H1 (cell line): Measurements from ENCODE around the gene DISP3. TPM values are rescaled to one million over a fixed set of nuclear protein-coding genes. Genes with fewer than 3 reads are reported as not detected.

Experiments used
- JUN ChIP-seq: IDR thresholded peaks from 2 replicates; pipeline ENCODE4 v1.6.1; 2011; ENCODE audit warnings: low read depth, mild to moderate bottlenecking, improper control_type of control experiment, low read length
- MAX ChIP-seq: IDR thresholded peaks from 2 replicates; pipeline ENCODE4 v1.6.1; 2012; ENCODE audit warnings: inconsistent platforms
- polyA plus RNA-seq, 7 experiments: library from polyadenylated mRNA; depleted of rRNA in 3 of 7; stranded (reverse) in 5 of 7; unstranded in 2 of 7; fragments of >200 nt in 5 of 7; fragments of 200-250 nt in 2 of 7; gene quantifications; 1 replicate in 5 of 7; 2 replicates in 1 of 7; 4 replicates in 1 of 7; pipeline versions ENCODE4 v1.2.1 to v1.2.3, GENCODE V29; 2011 to 2013; ENCODE audit warnings: missing spikeins in 2 of 7, mixed read lengths in 2 of 7
- total RNA-seq: library from RNA; stranded (reverse); fragmentation: NEBNext Ultra II Directional; extraction: Animal tissue kit (Norgen Biotek cat#: 25700); gene quantifications from 2 replicates; pipeline ENCODE4 v1.2.1, GENCODE V29; 2021

Gene DISP3
- total and polyA plus RNA-seq, 2 of the 8 experiments (the other 6 are each of a cell fraction or from before 2014, with no cell fraction given) = 3.4 to 4.6 TPM

- TF ChIP-seq MAX (no peak), JUN (no peak)
Observed at GRCh38 chr1:11493972-11494655, 15.2 kb downstream of the DISP3 start (continued).
